ENCODE measurements around the gene KRAS. TPM values are rescaled to one million over a fixed set of nuclear protein-coding genes. Genes with fewer than 3 reads are reported as not detected.

The KRAS gene
- total and polyA plus RNA-seq, 8 donors: 28.6 to 33.2 (median 30.5) TPM

GRCh38 chr12:25213338-25213737, 37.4 kb downstream of the KRAS start:
- Histone ChIP-seq H3K9me3 (no peaks in the 10 kb centered on the region), H3K27me3 (no peaks in the 10 kb centered on the region), H3K4me1 (no peaks in the 10 kb centered on the region), H3K4me3 (no peak overlapping the region), H3K36me3 (peaks cover 0 to 28% of the 10 kb centered on the region in 2 donors), H3K27ac (no peak overlapping the region)
- intact Hi-C loops (cut with DNase I): no loop called here
- ATAC-seq: no peak
- no peak for TF ChIP-seq CTCF (IDR thresholded peaks at IDR 0.05)
- DNase-seq: no peak

GRCh38 chr12:25208554-25208953, 42.2 kb downstream of the KRAS start:
- Histone ChIP-seq H3K27ac (no peak overlapping the region), H3K27me3 (no peaks in the 10 kb centered on the region), H3K4me3 (no peak overlapping the region), H3K4me1 (no peaks in the 10 kb centered on the region), H3K9me3 (no peaks in the 10 kb centered on the region), H3K36me3 (peaks cover 0 to 45% of the 10 kb centered on the region in 2 donors)
- intact Hi-C loops (cut with DNase I): no loop called here
- DNase-seq (no peak), ATAC-seq (no peak)
- no peak for TF ChIP-seq CTCF (IDR thresholded peaks at IDR 0.05)

GRCh38 chr12:25207846-25208245, 42.9 kb downstream of the KRAS start:
- no peak for DNase-seq
- intact Hi-C loops (cut with DNase I): no loop called here
- Histone ChIP-seq H3K4me3 (no peak overlapping the region), H3K36me3 (peaks cover 0 to 51% of the 10 kb centered on the region in 2 donors), H3K27ac (no peak overlapping the region), H3K4me1 (no peaks in the 10 kb centered on the region), H3K27me3 (no peaks in the 10 kb centered on the region), H3K9me3 (no peaks in the 10 kb centered on the region)
- no peak for TF ChIP-seq CTCF (IDR thresholded peaks at IDR 0.05)
- no peak for ATAC-seq

GRCh38 chr12:25207411-25207810, 43.3 kb downstream of the KRAS start:
- no peaks in the 10 kb centered on the region for H3K27me3 ChIP-seq
- no peaks in the 10 kb centered on the region for H3K9me3 ChIP-seq
- H3K36me3 ChIP-seq: peaks cover 0 to 51% of the 10 kb centered on the region in 2 donors
- H3K4me3 ChIP-seq: no peak overlapping the region
- no peaks in the 10 kb centered on the region for H3K4me1 ChIP-seq
- DNase-seq (no peak), ATAC-seq (no peak)
- no peak for TF ChIP-seq CTCF (IDR thresholded peaks at IDR 0.05)
- intact Hi-C loops (cut with DNase I): no loop called here
- no peak overlapping the region for H3K27ac ChIP-seq

GRCh38 chr12:25202137-25202536, 48.6 kb downstream of the KRAS start:
- ATAC-seq: no peak
- DNase-seq: no peak
- no peaks in the 10 kb centered on the region for H3K4me1 ChIP-seq
- no peaks in the 10 kb centered on the region for H3K27me3 ChIP-seq
- H3K36me3 ChIP-seq: peaks cover 0 to 22% of the 10 kb centered on the region in 2 donors
- H3K9me3 ChIP-seq: no peaks in the 10 kb centered on the region
- H3K4me3 ChIP-seq: no peak overlapping the region
- TF ChIP-seq CTCF (IDR thresholded peaks at IDR 0.05): no peak
- intact Hi-C loops (cut with DNase I): no loop called here
- H3K27ac ChIP-seq: no peak overlapping the region

Data from left lung (tissue), 10 donors.